ENCODE measurements around the gene BICDL1.
A peak's percentile ranks its signal among the peaks of the same experiment; 100 is the strongest.
"Not testable (repeated sequence)": the region's sequence is repeated elsewhere in the genome, so short reads cannot be mapped to it uniquely, and the experiment has no call there.

The BICDL1 gene

DNA sequence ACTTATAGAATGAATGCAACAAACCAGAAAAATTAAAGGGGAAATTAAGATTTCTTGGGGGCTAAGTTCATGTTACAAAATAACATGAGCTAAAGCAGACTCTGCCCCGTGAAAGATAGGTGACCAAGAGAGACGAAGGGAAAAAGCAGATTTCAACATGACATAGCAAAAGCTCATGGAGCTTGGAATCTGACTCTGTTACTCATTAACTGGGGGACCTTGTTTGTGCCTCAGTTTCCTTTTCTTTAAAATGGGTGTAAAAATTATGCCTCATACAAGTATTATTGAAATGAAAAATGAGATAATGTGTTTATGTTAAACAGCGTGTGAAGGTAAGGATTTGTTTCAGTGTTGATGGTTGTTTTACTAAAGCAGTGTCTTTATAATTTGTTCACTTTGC lies 11.5 kb downstream of the BICDL1 start:
- no peak for DNase-seq (ENCODE audit: low spot score)

DNA sequence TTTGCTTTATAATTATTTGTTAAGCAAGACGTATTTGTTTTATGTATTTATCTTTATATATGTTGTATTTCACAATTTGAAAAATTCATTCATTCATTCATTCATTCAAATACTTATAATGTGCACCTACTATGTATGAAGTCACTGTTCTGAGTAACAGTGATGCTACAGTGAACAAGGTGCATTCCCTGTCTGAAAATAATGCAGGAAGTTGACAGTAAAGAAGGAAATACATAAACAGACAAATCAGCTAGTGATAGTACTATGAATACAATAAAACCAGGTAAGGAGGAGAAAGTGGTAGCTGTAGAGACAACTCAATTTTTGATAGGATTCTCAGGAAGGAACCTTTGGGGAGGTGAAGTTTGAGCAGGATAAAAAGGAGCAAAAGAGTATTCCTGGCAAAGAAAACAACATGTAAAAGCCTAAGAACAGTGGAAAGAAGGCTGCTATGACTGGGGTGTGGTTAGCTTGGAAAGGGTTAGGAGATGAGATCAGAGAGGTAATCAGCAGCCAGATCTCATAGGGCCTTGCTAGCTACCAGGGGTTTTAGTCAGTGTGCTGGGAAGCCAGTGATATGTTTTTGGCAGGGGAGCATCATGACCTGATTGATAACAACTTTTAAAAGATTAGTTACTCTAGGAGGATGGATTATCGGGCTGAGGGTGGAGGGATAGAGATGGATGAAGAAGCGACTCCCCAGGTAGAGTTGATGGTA lies 17.4 kb downstream of the BICDL1 start:
- no peak for DNase-seq (ENCODE audit: low spot score)

DNA sequence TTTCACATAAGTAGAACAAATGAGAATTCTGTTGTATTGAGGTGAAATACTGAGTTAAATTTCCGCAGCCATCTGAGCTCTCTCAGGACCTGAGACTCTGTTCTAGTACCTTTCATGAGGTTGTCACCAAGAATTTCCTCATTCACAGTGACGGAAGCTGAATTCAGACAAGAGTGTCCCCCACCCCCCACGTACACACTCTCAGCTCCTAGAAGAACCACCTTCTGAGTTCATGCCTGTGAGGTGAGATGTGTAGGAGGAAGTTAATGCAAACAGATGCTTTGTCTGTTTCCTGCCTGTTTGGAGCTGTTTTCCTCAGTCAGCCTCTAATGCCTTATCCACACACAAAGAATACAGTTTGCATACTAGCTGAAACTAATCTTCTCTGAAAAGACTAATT lies 18.2 kb downstream of the BICDL1 start:
- no peak for DNase-seq (ENCODE audit: low spot score)

DNA sequence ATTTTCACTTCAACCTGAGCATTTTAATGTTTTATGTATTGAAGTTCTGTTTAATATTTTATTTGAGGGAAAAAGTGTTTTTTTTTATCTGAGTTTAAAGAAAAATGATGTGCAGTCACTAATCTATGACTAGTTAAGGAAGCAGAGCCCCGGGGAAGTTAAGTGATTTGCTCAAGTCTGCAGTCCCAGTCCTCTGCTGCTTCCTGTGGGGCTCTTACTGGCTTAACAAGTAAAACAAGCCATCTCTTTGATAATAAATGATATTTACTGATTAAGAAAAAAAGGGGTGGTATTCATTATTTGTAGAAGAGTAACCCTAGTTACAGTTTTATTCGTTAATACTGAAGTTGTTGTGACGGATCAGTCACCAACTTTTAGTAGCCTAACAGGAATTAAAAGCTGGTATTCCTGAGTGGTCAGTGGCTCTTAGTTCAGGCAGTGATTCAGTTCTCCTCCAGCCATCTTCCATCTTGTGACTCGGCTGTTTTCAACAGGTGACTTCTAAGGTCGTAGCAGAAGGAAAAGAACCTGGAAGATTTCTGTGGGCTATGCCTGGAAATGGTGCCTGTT lies 21.7 kb downstream of the BICDL1 start:
- no peak for DNase-seq (ENCODE audit: low spot score)

DNA sequence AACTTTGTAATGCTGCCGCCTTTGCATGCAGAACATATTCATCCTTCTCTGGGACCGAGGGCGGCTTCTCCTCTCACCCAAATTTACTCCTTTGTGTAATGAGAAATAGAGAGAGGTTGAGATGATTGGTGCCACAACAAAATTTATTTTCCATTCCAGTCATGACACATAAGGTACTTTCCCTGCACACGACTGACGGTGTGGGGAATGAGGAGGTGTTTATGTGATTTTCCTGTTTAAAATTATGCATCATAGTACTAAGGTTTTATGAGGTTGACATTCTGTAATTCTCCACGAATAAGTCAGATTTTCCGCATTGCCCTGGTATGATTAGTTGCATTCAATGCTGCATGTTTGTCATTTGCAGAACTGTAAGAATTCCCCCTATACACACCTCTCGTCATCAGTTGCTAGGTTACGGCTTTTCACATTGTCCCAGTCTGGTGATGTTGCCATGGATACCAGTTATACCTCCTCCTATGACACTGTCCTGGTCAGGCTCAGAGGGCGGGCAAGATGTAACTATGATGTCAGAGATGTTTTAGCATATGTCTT lies 23.1 kb downstream of the BICDL1 start:
- DNase-seq (ENCODE audit: low spot score), result peak; percentile 83

DNA sequence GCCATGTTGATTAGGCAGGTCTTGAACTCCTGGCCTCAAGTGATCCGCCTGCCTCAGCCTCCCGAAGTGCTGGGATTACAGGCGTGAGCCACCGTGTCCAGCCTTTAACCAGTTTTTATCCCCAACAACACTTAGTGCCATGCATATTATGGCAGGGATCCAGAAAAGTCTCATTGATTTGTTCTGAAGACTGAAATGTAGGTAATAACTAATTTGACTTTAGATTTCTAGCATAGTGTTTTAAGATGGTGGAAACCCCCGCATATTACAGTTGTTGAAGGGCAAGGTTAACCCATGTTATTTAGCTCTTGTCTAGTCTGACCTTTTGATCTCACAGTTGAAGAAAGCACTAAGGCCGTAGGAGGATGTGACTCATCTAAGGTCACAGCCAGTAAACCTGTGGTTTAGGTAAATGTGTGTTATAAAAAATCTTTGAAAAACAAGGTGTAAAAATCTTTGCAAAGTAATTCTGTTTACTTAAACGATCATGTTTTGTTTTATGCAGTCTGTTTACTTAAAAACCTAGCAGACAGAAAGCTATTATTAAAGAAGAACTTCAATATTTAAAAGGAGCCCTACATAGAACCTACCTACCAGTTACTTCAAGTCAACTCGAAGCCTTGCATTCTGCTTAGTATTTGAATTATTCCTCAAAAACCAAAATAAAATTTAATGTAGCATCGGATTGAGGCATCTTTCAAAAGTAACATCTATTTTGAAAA lies 24.8 kb downstream of the BICDL1 start:
- DNase-seq (ENCODE audit: low spot score), result peak; percentile 31

DNA sequence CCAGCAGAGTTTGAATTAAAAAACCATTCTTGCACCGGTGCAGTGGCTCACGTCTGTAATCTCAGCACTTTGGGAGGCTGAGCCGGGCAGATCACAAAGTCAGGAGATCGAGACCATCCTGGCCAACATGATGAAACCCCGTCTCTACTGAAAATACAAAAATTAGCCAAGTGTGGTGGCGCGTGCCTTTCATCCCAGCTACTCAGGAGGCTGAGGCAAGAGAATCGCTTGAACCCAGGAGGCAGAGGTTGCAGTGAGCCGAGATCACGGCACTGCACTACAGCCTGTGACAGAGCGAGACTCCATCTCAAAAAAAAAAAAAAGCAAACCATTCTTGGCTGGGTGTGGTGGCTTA lies 25.3 kb downstream of the BICDL1 start:
- DNase-seq (ENCODE audit: low spot score), result not testable (repeated sequence)

DNA sequence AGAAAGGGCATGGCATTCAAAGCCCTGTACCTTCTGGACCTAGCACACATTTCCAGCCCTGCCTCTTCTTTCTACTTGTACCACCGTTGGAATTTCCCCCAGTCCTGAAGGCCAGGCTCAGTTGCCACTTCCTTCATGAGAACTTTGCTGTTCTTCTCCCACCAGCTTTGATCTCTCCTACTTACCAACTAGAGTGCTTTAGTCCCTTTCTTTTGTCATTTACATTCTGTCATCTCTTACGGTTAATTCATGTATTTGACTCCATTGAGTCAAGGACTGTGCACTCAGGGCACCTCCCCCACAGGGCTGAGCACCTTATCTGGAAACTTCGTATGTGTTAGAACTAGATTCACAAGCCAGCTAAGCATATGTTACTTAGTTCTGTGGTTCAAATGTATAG lies 26.3 kb downstream of the BICDL1 start:
- no peak for DNase-seq (ENCODE audit: low spot score)

DNA sequence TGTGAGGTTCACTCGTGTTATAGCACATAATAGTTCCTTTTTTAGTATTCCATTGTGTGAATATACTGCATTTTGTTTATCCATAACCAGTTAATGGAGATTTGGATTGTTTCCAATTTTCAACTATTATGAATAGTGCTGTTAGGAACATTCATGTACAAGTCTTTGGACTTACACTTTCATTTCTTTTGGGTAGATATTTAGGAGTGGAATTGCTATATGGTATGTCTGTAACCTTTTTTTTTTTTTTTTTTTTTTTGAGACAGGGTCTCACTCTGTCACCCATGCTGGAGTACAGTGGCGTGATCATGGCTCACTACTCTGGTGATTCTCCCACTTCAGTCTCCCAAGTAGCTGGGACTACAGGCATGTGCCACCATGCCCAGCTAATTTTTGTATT lies 27.2 kb downstream of the BICDL1 start:
- DNase-seq (ENCODE audit: low spot score), result not testable (repeated sequence)

DNA sequence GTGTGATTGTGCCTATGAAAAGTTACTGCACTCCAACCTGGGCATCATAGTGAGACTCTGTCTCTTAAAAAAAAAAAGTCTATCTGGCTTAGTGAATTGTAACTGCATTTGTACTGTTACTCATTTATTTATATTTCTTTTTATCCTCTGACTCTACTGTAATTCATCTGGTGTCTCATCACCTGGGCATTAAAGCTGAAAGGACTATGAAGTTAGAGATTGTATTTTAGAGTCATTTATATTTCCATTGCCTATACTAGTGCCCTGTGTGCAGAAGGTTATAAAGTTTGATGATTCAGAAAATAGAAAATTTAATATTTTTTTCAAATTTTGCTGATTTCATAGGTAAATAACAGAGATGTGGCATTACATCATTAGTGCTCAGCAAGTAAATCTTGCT lies 30.2 kb downstream of the BICDL1 start:
- no peak for DNase-seq (ENCODE audit: low spot score)

DNA sequence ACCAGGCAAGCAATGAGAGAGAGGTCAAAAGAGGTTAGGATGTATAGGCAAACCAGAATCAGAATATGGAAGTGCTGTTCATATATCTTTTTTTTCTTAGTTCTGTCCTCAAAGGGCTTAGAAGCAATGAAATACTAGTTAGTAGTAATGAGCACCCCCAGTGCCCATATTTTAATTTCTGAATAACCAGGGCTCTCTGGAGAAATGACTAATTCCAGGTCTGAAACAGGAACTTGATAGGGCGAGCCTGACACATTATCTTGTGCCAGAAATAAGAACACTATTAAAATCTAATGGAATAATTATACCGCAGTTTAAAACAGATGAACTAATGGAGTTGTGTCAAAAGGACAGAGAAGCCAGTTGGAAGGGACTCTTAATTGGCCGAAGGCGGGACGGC lies 30.9 kb downstream of the BICDL1 start:
- DNase-seq (ENCODE audit: low spot score), result no peak

DNA sequence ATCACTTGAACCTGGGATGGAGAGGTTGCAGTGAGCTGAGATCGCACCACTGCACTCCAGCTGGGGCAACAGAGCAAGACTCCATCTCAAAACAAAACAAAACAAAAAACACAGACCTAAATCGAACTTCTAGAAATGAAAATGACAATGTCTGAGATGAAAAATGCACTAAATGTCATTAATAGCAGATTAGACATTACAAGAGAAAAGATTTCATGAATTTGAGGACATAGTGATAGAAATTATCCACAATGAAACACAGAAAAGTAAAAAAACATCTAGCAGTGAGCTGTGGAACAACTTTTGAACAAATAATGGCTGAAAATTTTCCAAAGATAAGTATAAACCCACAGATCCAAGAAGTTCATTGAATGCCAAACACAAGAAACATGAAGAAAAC lies 35.2 kb downstream of the BICDL1 start:
- no peak for DNase-seq (ENCODE audit: low spot score)

DNA sequence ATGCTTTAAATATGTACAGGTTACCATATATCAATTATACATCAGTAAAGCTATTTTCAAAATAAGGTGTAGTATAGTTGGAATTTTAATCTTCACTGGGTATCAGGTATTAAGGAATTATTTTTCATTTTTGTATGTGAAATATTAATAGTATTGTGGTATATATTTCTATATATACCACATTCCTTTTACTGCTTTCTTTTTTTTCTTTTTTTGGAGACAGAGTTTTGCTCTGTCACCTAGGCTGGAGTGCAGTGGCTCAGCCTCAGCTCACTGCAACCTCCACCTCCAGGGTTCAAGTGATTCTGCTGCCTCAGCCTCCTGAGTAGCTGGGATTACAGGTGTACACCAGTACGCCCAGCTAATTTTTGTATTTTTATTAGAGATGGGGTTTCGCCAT lies 36.6 kb downstream of the BICDL1 start:
- DNase-seq (ENCODE audit: low spot score), result no peak

DNA sequence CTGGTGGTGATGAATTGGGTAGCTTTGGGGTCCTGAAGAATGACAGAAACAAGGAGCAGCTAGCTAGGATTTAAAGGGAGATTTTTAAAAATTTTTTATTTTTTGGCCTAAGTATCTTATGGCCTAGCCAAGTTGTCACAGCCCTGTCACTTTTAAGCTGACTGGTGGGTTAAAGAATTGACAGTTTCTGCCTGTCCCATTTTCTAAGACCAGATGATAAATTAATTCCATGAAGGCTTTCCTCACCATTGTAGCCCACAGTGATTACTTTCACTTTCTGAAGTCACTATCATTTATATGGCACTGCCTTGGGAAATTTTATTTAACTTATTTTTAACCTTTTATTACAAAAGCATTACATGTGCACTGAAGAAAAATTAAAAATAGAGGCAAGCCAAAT lies 43.2 kb downstream of the BICDL1 start:
- no peak for DNase-seq (ENCODE audit: low spot score)

DNA sequence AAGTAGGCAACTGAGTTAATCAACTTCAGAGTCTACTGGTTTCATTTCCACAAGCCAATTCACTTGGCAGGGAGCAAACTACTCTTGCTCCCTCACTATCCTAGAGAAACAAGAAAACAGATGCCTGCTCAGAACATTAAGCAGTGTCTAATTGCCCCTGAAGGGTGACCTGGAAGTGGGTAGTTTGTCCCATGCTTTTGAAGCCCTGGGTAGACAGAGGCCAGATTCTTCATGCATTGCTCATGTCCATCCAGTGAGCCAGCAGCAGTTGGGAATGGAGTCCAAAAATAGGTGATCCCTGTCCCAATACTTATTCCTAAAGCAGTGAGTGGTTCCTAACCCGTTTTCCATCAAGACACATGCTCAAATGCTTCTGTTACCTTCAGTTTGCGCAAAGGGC lies 48.8 kb downstream of the BICDL1 start:
- DNase-seq (ENCODE audit: low spot score), result no peak

DNA sequence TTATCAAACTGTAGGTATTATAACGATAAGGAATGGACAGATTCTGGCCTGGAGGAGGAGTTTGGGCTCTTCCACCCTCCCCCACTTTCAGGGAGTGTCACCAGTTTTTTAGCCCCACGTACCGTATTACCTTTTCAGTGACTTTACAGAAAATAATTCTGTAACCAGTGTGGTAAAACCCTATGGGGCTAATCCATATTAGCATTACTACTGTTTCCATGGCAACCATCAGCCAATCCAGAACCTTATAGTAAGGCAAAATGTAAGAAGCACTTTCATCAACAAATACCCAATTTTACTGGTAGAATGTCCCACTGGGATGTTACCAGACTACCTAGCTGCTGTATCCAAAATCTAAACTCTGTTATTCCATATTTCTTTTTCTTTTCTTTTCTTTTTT lies 50.7 kb downstream of the BICDL1 start:
- peak; percentile 12 for DNase-seq (ENCODE audit: low spot score)

DNA sequence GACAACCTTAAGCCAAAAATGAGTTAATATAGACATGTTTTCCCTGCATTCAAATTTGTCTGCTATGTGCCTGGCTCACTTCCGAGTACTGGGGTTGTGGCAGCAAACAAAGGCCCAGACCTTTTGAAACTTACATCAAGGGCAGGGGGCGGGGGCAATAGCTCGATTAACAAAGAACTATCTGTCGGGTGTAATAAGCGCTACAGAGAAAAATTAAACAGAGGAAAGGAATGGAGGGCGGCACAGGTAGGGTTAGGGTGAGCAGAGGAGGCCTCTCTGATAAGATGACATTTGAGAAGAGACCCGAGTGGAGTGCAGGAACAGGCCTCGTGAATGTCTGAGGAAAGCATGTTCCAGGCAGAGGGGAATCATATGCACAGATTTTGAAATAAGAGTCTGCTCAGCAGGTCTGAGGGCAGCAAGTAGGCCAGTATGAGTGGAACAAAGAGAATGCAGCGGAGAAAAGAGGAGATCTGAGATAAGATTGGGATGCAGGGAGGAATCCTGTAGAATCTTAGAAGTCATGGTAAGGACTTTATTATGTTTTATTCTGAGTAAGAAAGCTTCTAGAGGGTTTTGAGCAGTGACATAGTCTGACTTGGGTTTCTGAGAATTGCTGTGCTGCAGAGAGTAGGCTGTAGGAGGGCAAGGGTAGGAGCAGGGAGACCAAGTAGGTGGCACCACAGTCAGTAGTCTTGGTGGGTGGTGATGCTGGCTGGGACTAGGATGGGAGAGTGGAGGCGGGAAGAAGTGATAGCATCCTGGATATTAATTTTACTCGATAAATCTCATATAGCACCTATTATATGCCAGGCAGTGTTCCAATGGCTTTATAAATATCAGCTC lies 52.6 kb downstream of the BICDL1 start:
- DNase-seq (ENCODE audit: low spot score), result no peak

DNA sequence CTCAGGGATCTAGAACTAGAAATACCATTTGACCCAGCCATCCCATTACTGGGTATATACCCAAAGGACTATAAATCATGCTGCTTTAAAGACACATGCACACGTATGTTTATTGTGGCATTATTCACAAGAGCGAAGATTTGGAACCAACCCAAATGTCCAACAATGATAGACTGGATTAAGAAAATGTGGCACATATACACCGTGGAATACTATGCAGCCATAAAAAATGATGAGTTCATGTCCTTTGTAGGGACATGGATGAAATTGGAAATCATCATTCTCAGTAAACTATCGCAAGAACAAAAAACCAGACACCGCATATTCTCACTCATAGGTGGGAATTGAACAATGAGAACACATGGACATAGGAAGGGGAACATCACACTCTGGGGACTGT lies 56.3 kb downstream of the BICDL1 start:
- DNase-seq (ENCODE audit: low spot score), result not testable (repeated sequence)

DNA sequence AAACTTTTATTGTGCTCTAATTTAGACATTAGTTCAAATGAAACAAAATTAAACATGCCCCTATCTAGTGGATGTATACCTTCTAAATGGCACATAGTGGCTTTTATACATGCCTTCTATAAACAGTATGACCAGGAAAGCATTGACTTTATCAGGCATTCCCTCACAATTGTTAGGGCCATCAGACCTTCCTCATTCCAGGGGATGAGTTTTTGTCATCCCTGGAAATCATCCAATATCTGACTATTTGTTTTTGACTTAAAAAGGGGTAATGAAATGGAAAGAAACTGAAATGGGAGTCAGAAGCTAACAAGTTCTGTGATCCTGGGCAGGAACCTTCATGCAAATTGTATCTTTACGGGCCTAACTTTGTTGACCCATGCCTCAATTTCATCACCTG lies 58.0 kb downstream of the BICDL1 start:
- DNase-seq (ENCODE audit: low spot score), result no peak

DNA sequence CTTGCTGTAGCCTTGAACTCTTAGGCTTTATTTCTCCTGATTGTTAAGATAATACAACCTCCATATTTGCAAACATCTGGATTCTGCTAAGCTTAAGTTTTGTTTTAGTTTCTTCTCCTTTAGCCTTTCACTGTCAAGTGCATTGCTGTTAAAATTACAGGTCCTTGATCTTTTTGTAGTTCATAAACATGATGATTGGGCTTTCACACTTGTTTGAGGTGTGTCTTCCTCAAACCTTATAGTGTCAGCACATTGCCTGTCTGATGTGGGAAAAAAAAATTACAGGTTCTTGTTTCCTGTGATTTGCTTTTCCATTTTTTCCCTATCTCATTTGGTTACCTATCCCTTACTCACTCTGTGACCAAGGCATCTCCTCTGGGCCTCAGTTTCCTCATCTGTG lies 59.2 kb downstream of the BICDL1 start:
- no peak for DNase-seq (ENCODE audit: low spot score)

DNA sequence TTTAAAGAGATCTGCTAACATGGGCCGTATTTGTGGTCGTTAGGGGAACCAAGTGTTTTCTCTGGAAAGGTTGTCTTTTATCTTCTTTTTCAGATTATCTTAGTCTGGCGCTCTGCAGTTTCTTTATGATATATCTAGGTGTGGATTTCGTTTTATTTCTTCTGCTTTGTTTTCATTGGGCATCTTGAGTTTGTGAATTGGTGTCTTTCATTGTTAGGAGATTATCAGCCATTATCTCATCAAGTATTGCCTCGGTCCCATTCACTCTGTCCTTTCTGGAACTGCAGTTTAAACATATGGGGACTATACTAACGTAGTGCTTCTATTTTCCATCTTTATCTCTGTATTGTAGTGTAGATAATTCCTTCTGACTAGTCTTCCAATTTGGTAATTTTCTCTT lies 60.4 kb downstream of the BICDL1 start:
- no peak for DNase-seq (ENCODE audit: low spot score)

DNA sequence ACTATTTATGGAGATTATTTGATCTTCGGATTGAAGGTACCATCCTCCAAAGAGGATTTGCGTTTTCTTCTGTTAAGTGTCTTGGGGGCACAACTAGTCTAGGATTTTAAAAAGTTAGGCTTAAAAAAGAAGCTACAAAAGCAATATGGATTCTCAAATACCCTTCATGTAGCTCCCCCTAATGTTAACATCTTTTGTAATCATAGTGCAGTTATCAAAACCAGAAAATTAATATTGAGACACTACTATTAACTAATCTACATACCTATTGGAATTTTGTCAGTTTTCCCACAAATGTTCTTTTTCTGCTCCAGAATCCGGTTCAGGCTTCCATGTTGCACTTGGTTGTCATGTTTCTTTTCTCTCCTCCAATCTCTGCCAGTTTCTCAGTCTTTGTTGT lies 62.5 kb downstream of the BICDL1 start:
- DNase-seq (ENCODE audit: low spot score), result no peak
